Kidney (tissue), 22 donors: Measurements from ENCODE around the gene CCDC169. TPM values are rescaled to one million over a fixed set of nuclear protein-coding genes. Genes with fewer than 3 reads are reported as not detected.

Experiments
- DNase-seq, 5 donors: peaks; one replicate each; pipeline ENCODE4 v3.0.0-alpha.2; 2013 to 2020
- FAIRE-seq: peaks from 2 replicates; lab custom pipeline; 2012; peaks lifted over from hg19 to GRCh38; lab: Jason Lieb, UNC
- H3K27ac ChIP-seq, 2 donors: one replicate each; pipeline ENCODE4 v1.7.0; 2013; ENCODE audit warnings: low read depth in 2 of 2, low read length in 2 of 2, inconsistent platforms in 1 of 2
- H3K27me3 ChIP-seq: one replicate; pipeline ENCODE4 v1.7.1; 2013; ENCODE audit warnings: low read length, inconsistent platforms; ENCODE audit not compliant: control insufficient read depth, insufficient read depth
- H3K36me3 ChIP-seq, 3 donors: one replicate each; pipeline versions ENCODE4 v1.7.0 to v1.7.1; 2013; ENCODE audit warnings: low read length in 3 of 3, control low read depth in 1 of 3, inconsistent platforms in 1 of 3; ENCODE audit not compliant: insufficient read depth in 3 of 3, control insufficient read depth in 2 of 3
- H3K4me1 ChIP-seq, 3 donors: one replicate each; pipeline versions ENCODE4 v1.7.0 to v1.7.1; 2013; ENCODE audit warnings: low read length in 3 of 3, inconsistent platforms in 1 of 3, low read depth in 1 of 3; ENCODE audit not compliant: control insufficient read depth in 2 of 3, insufficient read depth in 2 of 3
- H3K4me3 ChIP-seq, 3 donors: one replicate each; pipeline versions ENCODE4 v1.7.0 to v1.8.1; 2013; ENCODE audit warnings: low read length in 3 of 3, control low read depth in 1 of 3, inconsistent platforms in 1 of 3
- H3K9ac ChIP-seq, 3 donors: one replicate each; pipeline versions ENCODE4 v1.7.0 to v1.7.1; 2013; ENCODE audit warnings: low read length in 3 of 3, control low read depth in 1 of 3, inconsistent platforms in 1 of 3
- H3K9me3 ChIP-seq, 3 donors: one replicate each; pipeline versions ENCODE4 v1.7.0 to v1.7.1; 2013; ENCODE audit warnings: low read length in 3 of 3, control low read depth in 1 of 3, inconsistent platforms in 1 of 3; ENCODE audit not compliant: control insufficient read depth in 2 of 3, insufficient read depth in 1 of 3
- intact Hi-C: fragments of 100-400 bp; cut with DNase I; formaldehyde crosslinking; loops from one replicate; pipeline ENCODE4 v1.11.1; 2022
- long read RNA-seq, 10 donors: library from polyadenylated mRNA in 1 of 10; unstranded in 1 of 10; transcript quantifications; one replicate each; pipeline ENCODE4 v2.0.0 and lab custom pipeline, GENCODE V29; 2021 to 2026
- polyA plus RNA-seq: library from polyadenylated mRNA; stranded (reverse); fragments of 350-450 nt; fragmentation: Illumina TruSeq; extraction: RNeasy Lipid Tissue Mini Kit (QIAGEN cat#74804); gene quantifications from one replicate; pipeline ENCODE4 v1.2.3, GENCODE V29; 2014; ENCODE audit warnings: low read depth, low replicate concordance; ENCODE audit not compliant: insufficient read depth
- total RNA-seq: library from RNA; stranded (reverse); fragmentation: NEBNext Ultra II Directional; extraction: Animal tissue kit (Norgen Biotek cat#: 25700); gene quantifications from one replicate; pipeline ENCODE4 v1.2.1, GENCODE V29; 2021
- TF ChIP-seq, protein P1 (sequence below): IDR thresholded peaks from 3 replicates; pipeline ENCODE4 v1.5.1; 2012; ENCODE audit warnings: mild to moderate bottlenecking, moderate library complexity, borderline replicate concordance; ENCODE audit not compliant: insufficient read depth; ENCODE audit errors: extremely low read depth
- donor health status: control.
- donor health status: control.
- donor health status: control.
- donor health status: control.
- donor health status: control.
- donor health status: DM: yes; HTN: yes; CAD: no.
- donor health status: Normal renal cell carcinoma (clear cell type).

The CCDC169 gene
- total RNA-seq (1.5 TPM), polyA plus RNA-seq (2.5 TPM)
- long read RNA-seq, donor 1, full-length matches to known transcripts, result 2 of 2 reads
- long read RNA-seq, donor 1, partial matches to known transcripts, result 0 of 2 reads
- long read RNA-seq, donor 1, other reads (novel, unspliced or antisense), result 0 of 2 reads
- long read RNA-seq, donor 2, partial matches to known transcripts, result 0 of 3 reads
- long read RNA-seq, donor 2, other reads (novel, unspliced or antisense), result 0 of 3 reads
- long read RNA-seq, donor 3, result 0 reads
- long read RNA-seq, donor 4, partial matches to known transcripts, result 0 of 1 reads
- long read RNA-seq, donor 4, other reads (novel, unspliced or antisense), result 0 of 1 reads
- long read RNA-seq, donor 5, result 0 reads
- long read RNA-seq, donor 6, full-length matches to known transcripts, result 1 of 1 reads
- long read RNA-seq, donor 6, partial matches to known transcripts, result 0 of 1 reads
- long read RNA-seq, donor 6, other reads (novel, unspliced or antisense), result 0 of 1 reads
- long read RNA-seq, donor 7, partial matches to known transcripts, result 0 of 1 reads
- long read RNA-seq, donor 7, other reads (novel, unspliced or antisense), result 1 of 1 reads
- long read RNA-seq, donor 8, partial matches to known transcripts, result 0 of 2 reads
- long read RNA-seq, donor 8, other reads (novel, unspliced or antisense), result 0 of 2 reads
- long read RNA-seq, donor 9, full-length matches to known transcripts, result 2 of 2 reads
- long read RNA-seq, donor 9, partial matches to known transcripts, result 0 of 2 reads
- long read RNA-seq, donor 9, other reads (novel, unspliced or antisense), result 0 of 2 reads
- long read RNA-seq, donor 10, full-length matches to known transcripts, result 1 of 1 reads
- long read RNA-seq, donor 10, partial matches to known transcripts, result 0 of 1 reads
- long read RNA-seq, donor 10, other reads (novel, unspliced or antisense), result 0 of 1 reads

DNA sequence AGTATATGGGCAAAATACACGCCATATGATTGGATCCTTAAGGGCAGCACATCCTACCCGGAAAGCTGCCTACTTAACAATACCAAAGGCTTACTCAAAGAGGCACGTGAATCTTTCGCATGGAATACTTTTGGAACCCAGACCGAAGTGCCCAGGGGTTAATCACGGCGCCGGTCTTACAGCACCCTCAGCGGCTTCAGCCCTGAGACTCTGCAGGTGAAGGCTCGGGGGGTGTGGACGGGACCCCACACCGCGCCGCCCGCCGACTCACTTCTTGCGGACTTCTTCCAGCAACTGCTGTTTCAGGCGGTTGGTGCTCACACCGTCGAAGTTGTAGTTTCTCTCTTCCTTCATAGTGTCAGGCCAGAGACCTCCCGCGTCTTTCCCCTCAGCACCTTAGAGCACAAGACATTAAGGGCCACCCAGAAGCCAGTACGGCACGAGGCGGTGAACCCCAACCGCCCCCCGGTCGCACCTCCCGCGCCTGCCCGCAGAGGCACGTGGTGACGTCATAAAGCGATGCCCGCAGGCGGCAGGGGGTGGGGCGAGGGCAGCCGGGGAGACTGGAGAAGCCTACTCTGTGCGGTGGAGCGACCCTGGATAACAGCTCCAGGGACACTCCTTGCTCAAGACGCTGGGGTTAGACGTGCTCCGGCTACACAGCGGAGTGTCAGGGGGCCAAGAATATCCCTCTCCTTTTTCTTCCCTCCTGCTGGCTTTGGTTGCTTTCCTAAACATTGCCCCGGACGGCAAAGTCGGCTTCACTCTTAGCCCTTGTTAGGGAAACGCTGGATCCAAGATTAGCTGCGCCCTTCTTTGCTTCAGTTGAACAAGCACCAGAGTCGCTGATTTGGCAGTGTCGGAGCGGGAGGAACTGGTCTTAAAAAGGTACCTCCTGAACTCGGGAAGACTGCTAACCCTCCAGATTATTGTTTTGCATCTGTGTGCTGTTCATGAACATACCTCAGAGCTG is at the start of gene CCDC169:
Gene CCDC169 (minus strand): TSS at position 449 of the 973 bp plus-strand sequence. CDS start 95 bp downstream, at position 354.
- FAIRE-seq, result no peak
- Histone ChIP-seq H3K9me3 (no peaks in the 10 kb centered on the region), H3K9ac (peak within 1 kb of the TSS; percentile 56 to 70 (median 68)), H3K27me3 (no peaks in the 10 kb centered on the region), H3K27ac (peak within 1 kb of the TSS; percentile 14 to 55), H3K4me3 (peak within 1 kb of the TSS; percentile 72 to 85 (median 78)), H3K4me1 (peaks cover 0 to 7% (median 7%) of the 10 kb centered on the region in 3 donors), H3K36me3 (no peaks in the 10 kb centered on the region)
- intact Hi-C loops, result no loop called here
- peak; percentile 87 to 93 (median 91) for DNase-seq
- TF ChIP-seq, protein P1, sequence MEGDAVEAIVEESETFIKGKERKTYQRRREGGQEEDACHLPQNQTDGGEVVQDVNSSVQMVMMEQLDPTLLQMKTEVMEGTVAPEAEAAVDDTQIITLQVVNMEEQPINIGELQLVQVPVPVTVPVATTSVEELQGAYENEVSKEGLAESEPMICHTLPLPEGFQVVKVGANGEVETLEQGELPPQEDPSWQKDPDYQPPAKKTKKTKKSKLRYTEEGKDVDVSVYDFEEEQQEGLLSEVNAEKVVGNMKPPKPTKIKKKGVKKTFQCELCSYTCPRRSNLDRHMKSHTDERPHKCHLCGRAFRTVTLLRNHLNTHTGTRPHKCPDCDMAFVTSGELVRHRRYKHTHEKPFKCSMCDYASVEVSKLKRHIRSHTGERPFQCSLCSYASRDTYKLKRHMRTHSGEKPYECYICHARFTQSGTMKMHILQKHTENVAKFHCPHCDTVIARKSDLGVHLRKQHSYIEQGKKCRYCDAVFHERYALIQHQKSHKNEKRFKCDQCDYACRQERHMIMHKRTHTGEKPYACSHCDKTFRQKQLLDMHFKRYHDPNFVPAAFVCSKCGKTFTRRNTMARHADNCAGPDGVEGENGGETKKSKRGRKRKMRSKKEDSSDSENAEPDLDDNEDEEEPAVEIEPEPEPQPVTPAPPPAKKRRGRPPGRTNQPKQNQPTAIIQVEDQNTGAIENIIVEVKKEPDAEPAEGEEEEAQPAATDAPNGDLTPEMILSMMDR, result no peak

DNA sequence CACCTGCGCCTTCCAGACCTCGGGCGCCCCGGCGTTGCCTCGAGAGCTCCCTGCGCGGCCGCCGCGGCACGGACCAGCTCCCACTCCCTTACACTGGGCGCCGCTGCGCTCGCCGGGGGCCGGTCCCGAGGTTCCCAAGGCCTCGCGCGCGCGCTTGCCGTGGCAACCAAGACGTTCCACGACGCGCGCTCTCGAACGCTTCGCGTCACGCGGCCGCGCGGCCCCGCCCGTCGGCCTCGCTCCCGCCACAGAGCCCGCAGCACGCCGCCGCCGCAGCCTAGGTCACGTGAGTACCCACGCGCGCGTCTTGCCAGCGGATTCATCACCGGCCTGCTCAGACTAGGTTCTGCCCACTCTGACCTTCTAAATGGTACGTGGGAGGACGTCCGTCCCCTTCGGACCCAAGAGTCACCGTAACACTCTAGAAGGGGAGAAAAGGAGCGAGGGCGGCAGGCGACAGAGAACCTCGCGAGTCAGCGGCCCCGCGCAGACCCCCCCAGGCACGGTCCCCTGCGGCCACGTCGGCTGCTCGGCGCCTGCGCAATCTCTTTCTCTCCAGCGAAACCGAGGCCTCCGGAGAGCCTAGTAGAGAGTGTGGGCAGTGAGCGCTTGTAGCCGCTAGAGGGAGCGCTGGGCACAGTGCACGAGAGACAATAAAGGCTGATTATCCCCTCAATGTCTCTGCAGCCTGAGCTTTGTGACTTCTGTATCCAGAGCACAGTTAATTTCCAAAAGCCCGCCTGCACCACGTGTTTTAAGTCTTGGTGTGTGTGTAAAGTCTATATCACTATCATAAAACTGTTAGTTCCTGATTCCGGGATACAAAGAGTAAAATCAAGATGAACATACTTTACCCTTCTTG is 48.8 kb upstream of the CCDC169 start, which contains the start of gene SPART:
Gene SPART (minus strand): TSS at position 173 of the 862 bp plus-strand sequence. CDS start 10,564 bp downstream, outside the sequence.
- H3K27ac ChIP-seq, result peak within 1 kb of the TSS; percentile 99 to 100
- H3K4me3 ChIP-seq, result peak within 1 kb of the TSS; percentile 90 to 97 (median 93)
- TF ChIP-seq, protein P1, result peak; percentile 99
- H3K27me3 ChIP-seq, result no peaks in the 10 kb centered on the region
- peaks cover 0 to 17% (median 0%) of the 10 kb centered on the region in 3 donors for H3K4me1 ChIP-seq
- H3K36me3 ChIP-seq, result no peaks in the 10 kb centered on the region
- H3K9me3 ChIP-seq, result no peaks in the 10 kb centered on the region
- DNase-seq, result peak; percentile 93 to 97 (median 96)
- peak within 1 kb of the TSS; percentile 67 to 100 (median 88) for H3K9ac ChIP-seq
- no peak for FAIRE-seq
- intact Hi-C loops, result no loop called here
